ENCODE results near the gene ZBP1.
A peak's percentile ranks its signal among the peaks of the same experiment; 100 is the strongest.

ZBP1 gene

GRCh38 chr20:57568088-57568896, 51.9 kb downstream of the ZBP1 start:
- DNase-seq, result no peak

- DNase-seq, result no peak
Measured at GRCh38 chr20:57567471-57568079, 52.7 kb downstream of the ZBP1 start.

- DNase-seq, result no peak
Measured at GRCh38 chr20:57566803-57567459, 53.3 kb downstream of the ZBP1 start.

GRCh38 chr20:57566399-57566798, 53.8 kb downstream of the ZBP1 start:
- DNase-seq, result no peak

GRCh38 chr20:57564951-57565642, 55.1 kb downstream of the ZBP1 start:
- DNase-seq, result no peak

- DNase-seq, result no peak
Measured at GRCh38 chr20:57564180-57564802, 55.9 kb downstream of the ZBP1 start.

- no peak for DNase-seq
Measured at GRCh38 chr20:57563522-57563921, 56.7 kb downstream of the ZBP1 start.

- DNase-seq, result no peak
Measured at GRCh38 chr20:57562541-57563465, 57.4 kb downstream of the ZBP1 start.

- DNase-seq, result no peak
Measured at GRCh38 chr20:57561356-57562279, 58.6 kb downstream of the ZBP1 start.

GRCh38 chr20:57560554-57561355, 59.5 kb downstream of the ZBP1 start, which contains the start of gene PCK1:
TSS of gene PCK1 (plus strand) at chr20:57561110. CDS start at chr20:57561412, 302 bp downstream.
- DNase-seq, result peak; percentile 93

GRCh38 chr20:57559658-57560553, 60.3 kb downstream of the ZBP1 start:
- no peak for DNase-seq

- DNase-seq, result no peak
Measured at GRCh38 chr20:57559289-57559634, 61.0 kb downstream of the ZBP1 start.

- DNase-seq, result no peak
Measured at GRCh38 chr20:57558614-57559288, 61.5 kb downstream of the ZBP1 start.

- no peak for DNase-seq
Measured at GRCh38 chr20:57557926-57558613, 62.2 kb downstream of the ZBP1 start.

GRCh38 chr20:57556980-57557274, 63.3 kb downstream of the ZBP1 start:
- DNase-seq, result no peak

GRCh38 chr20:57555457-57556184, 64.6 kb downstream of the ZBP1 start:
- DNase-seq, result no peak

Measured in hematopoietic multipotent progenitor cell treated with erythropoietin and hydrocortisone succinate and interleukin-3 and kit ligand, for 8 days (in vitro differentiated cells).